Umbilical cord (tissue), 2 donors: ENCODE results near the gene TMEM39A. TPM values are rescaled to one million over a fixed set of nuclear protein-coding genes. Genes with fewer than 3 reads are reported as not detected.

Experiments
- DNase-seq: peaks from one replicate; pipeline ENCODE4 v3.0.0-alpha.2; 2015; ENCODE audit warnings: low spot score
- total RNA-seq: library from RNA; depleted of rRNA; stranded (reverse); fragments of >200 nt; gene quantifications from one replicate; pipeline ENCODE4 v1.2.3, GENCODE V29; 2014; ENCODE audit warnings: low replicate concordance; ENCODE audit not compliant: insufficient read depth

TMEM39A gene
- total RNA-seq, 1 donor from 2014 or later = 45.7 TPM

GRCh38 chr3:119456469-119456868 is 6.9 kb downstream of the TMEM39A start:
- no peak for DNase-seq

GRCh38 chr3:119453822-119454221 is 9.6 kb downstream of the TMEM39A start:
- DNase-seq = no peak

DNA sequence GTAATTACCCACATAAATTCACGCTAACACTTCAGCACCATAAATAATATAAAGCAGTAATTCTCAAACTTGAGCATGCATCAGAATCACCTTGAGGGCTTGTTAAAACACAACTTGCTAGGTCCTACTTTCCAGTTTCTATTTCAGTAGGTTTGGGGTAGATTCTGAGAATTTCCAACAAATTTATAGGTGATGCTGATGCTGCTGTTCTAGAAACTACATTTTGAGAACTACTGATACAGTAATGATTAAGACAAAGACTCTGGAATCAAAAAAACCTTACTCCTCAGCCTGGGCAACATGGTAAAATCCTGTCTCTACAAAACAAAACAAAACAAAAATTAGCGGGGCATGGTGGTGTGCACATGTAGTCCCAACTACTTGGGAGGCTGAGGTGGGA is 18.8 kb downstream of the TMEM39A start:
- no peak for DNase-seq

GRCh38 chr3:119443179-119443578 is 20.2 kb downstream of the TMEM39A start:
- DNase-seq = no peak

DNA sequence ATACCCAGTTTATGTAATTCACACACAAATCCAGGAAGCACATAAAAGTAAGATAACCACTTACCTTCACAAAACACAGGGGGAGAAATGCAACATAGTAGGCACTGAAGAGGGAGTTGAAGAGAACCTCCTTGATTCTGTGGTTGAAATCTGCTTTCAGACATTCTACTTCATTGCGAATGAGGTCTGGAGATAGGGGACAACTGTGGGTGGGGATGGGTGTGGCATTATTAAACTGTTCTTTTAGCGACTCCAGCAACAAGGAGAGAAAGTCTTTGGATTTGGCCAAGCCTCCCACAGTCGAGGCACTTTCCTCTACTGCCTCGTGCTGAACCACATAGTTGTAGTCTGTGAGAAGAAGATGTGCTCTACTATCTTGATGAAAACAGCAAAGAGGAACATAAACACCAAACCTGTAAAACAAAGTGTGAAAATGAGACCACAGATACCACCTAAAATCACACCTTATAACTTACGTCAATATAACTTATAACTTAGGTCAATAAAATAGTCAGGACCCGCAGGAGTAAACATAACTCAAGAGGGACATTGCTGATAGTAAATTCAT is 25.6 kb downstream of the TMEM39A start:
- no peak for DNase-seq

GRCh38 chr3:119436977-119437376 is 26.4 kb downstream of the TMEM39A start:
- no peak for DNase-seq

GRCh38 chr3:119434703-119435102 is 28.7 kb downstream of the TMEM39A start:
- DNase-seq = no peak

DNA sequence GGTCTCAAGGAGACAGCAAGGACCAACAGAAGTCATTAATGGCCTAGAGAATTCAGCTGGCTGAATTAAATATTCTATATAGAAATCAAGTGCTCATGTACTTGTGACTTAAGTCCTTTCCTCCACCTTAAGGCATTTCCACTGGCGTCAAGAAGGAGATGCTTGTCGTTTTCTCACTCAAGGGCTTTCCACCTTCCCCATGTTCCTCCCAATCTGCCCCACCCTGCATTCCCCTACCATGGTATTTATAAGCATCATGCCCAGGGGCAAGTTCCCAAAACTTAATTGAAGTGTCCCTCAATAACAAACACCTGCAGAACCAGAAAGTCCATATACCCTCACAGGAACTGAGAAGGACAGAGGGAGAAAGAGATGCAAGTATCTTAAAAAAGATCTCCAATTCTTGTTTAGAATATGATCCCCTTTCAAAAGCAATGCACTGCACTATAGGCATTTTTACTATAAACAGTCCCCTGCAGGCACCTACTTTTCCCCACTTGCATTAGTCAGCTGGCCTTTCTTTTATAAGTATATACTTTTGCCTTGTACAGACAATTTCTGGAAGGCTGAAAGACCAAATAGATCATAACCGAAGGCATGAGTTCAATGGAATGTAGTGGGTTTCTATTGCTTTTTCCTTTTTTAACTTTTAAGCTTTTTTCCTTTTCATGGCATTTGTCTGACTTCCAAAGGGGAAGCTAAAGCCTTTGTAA is 29.6 kb downstream of the TMEM39A start:
- no peak for DNase-seq

DNA sequence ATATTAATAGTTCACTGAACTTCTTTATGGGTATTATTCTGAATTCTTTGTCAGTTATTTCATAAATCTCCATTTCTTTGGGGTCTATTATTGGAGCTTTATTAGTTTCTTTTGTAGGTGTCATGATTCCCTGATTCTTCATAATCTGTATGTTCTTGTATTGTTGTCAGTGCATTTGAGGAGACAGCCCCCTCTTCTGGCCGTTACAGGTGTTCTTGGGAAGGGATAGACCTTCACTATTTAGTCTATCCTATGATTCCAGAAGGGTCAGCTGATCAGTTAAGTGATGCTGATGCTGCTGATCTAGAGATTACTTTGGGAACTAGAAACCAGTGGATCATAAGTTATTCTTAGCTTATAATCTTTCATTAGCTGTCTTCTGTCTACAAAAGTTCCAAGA is 34.9 kb downstream of the TMEM39A start:
- DNase-seq = no peak

DNA sequence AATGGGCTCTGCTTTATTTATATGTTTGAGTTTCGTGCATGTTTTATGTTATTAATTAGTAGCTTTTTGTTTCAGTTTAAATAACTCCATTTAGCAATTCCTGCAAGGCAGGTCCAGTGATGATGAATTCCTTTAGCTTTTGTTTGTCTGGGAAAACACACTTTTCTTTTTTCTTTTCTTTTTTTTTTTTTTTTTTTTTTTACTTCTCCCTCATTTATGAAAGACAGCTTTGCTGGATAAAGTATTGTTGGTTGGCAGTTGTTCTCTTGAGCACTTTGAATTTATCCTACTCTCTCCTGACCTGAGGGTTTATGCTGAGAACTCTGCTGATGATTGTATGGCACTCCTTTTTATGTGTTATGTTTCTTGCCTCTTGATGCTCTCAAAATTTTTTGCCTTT is 35.7 kb downstream of the TMEM39A start:
- no peak for DNase-seq

GRCh38 chr3:119420196-119420595 is 43.2 kb downstream of the TMEM39A start:
- no peak for DNase-seq

- no peak for DNase-seq
These were observed 44.8 kb downstream of the TMEM39A start for GRCh38 chr3:119418641-119419040.

GRCh38 chr3:119417771-119418512 is 45.5 kb downstream of the TMEM39A start:
- peak; percentile 59 for DNase-seq

GRCh38 chr3:119416873-119417272 is 46.5 kb downstream of the TMEM39A start:
- no peak for DNase-seq

GRCh38 chr3:119413603-119414280 is 49.7 kb downstream of the TMEM39A start:
- DNase-seq = no peak

- DNase-seq = no peak
These were observed 53.6 kb downstream of the TMEM39A start for GRCh38 chr3:119409844-119410243.

GRCh38 chr3:119408243-119408950 is 55.0 kb downstream of the TMEM39A start:
- no peak for DNase-seq

- DNase-seq = no peak
These were observed 58.1 kb downstream of the TMEM39A start for GRCh38 chr3:119405315-119405714.

DNA sequence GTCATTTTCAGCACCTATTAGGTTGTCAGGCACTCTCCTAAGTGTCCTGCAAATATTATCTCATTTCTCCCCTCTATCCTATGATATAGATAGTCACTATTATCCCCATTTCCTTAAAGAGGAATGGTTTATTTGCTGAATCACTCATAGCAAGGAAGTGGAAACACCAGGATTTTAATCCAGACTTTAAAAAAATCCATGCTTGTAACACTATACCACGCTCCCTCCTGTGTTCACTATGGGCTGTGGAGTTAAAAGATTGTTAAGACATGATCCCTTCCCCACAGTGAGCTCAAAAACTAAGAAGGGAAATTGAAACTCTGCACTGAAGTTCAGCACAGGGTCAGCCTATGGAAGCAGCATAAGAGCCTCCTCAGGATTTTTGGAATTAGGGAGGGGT is 60.2 kb downstream of the TMEM39A start:
- no peak for DNase-seq

GRCh38 chr3:119402791-119403190 is 60.6 kb downstream of the TMEM39A start:
- no peak for DNase-seq
